ENCODE results near the gene DNER. TPM values are rescaled to one million over a fixed set of nuclear protein-coding genes. Genes with fewer than 3 reads are reported as not detected.

Gene DNER
- total RNA-seq, 2 experiments from 2014 or later: not detected

- ATAC-seq (peak; percentile 61), DNase-seq (peak; percentile 55)
- no peaks in the 10 kb centered on the region for H3K4me1 Mint-ChIP-seq (ENCODE audit: low read depth)
- TF ChIP-seq, protein P1, sequence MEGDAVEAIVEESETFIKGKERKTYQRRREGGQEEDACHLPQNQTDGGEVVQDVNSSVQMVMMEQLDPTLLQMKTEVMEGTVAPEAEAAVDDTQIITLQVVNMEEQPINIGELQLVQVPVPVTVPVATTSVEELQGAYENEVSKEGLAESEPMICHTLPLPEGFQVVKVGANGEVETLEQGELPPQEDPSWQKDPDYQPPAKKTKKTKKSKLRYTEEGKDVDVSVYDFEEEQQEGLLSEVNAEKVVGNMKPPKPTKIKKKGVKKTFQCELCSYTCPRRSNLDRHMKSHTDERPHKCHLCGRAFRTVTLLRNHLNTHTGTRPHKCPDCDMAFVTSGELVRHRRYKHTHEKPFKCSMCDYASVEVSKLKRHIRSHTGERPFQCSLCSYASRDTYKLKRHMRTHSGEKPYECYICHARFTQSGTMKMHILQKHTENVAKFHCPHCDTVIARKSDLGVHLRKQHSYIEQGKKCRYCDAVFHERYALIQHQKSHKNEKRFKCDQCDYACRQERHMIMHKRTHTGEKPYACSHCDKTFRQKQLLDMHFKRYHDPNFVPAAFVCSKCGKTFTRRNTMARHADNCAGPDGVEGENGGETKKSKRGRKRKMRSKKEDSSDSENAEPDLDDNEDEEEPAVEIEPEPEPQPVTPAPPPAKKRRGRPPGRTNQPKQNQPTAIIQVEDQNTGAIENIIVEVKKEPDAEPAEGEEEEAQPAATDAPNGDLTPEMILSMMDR (IDR thresholded peaks at IDR 0.05): peak; percentile 63
- H3K36me3 Mint-ChIP-seq (ENCODE audit: low read depth): no peaks in the 10 kb centered on the region
- ChIA-PET CTCF (interaction anchor here (1.0 to 2.0 kb wide), 4 partner anchors 10 to 1696 kb away, joined by 3 to 10 read pairs (median 6); no protein-coding TSS in a partner anchor), POLR2A (interaction anchor here (0.5 kb wide), 1 partner anchor 49 kb away, joined by 3 read pairs; no protein-coding TSS in a partner anchor)
- H3K9me3 Mint-ChIP-seq: no peaks in the 10 kb centered on the region
- peaks cover 15% of the 10 kb centered on the region for H3K27me3 Mint-ChIP-seq
- H3K4me3 Mint-ChIP-seq: no peak overlapping the region
- H3K27ac Mint-ChIP-seq: no peak overlapping the region
- intact Hi-C loops (cut with micrococcal nuclease): no loop called here
These were observed 127.3 kb downstream of the DNER start for GRCh38 chr2:229586746-229587705.

DNA sequence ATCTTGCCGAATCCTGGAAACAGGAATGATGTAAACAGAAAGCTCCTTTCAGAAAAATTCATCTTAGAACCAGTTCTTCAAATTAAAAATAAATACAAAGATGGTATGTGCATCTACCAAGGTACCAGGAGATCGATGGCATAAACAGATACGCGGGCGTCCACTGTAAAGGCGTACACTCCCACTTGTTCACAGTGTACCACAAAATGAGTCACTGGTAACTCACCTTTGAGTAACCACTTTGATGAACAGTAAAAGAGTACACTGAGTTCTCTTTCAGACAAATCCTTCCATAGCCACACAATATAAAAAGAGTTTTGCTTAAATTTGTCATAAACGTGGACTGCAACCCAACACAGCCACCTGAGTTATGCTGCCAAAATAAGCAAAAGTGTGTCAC is 128.3 kb downstream of the DNER start:
- Mint-ChIP-seq H3K4me1 (ENCODE audit: low read depth) (no peaks in the 10 kb centered on the region), H3K9me3 (no peaks in the 10 kb centered on the region), H3K27ac (no peak overlapping the region), H3K4me3 (no peak overlapping the region), H3K36me3 (ENCODE audit: low read depth) (no peaks in the 10 kb centered on the region), H3K27me3 (peaks cover 18% of the 10 kb centered on the region)
- no peak for ATAC-seq
- CTCF ChIA-PET: interaction anchor here (1.6 to 2.0 kb wide), 2 partner anchors 11 to 1695 kb away, joined by 6 to 10 read pairs; no protein-coding TSS in a partner anchor
- TF ChIP-seq, protein P1 (IDR thresholded peaks at IDR 0.05): no peak
- POLR2A ChIA-PET: no interaction called here
- no peak for DNase-seq
- intact Hi-C loops (cut with micrococcal nuclease): no loop called here

DNA sequence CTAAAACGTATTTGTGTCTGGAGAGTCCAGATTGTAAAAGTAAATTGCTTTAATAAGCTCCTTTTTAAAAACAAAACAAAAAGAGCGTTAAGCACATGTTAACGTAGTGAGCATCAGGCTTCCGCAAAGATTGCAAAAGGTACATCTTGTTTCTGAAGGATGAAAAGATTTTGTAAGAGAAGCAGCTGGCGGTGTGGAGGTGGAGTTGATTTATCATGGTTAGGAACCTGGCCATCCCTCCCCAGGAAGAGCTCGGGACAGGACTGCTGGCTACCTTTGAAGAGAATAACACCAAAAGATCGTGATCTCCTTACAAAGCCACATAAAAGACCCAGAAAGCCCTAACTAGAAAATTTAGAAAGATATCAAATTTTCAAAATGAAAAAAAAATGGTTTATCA is 132.2 kb downstream of the DNER start:
- TF ChIP-seq, protein P1 (IDR thresholded peaks at IDR 0.05): no peak
- H3K27ac Mint-ChIP-seq: no peak overlapping the region
- peaks cover 29% of the 10 kb centered on the region for H3K27me3 Mint-ChIP-seq
- H3K36me3 Mint-ChIP-seq (ENCODE audit: low read depth): no peaks in the 10 kb centered on the region
- CTCF ChIA-PET: no interaction called here
- H3K4me3 Mint-ChIP-seq: no peak overlapping the region
- POLR2A ChIA-PET: no interaction called here
- ATAC-seq (no peak), DNase-seq (no peak)
- no peaks in the 10 kb centered on the region for H3K9me3 Mint-ChIP-seq
- H3K4me1 Mint-ChIP-seq (ENCODE audit: low read depth): no peaks in the 10 kb centered on the region
- intact Hi-C loops (cut with micrococcal nuclease): no loop called here

- intact Hi-C loops (cut with micrococcal nuclease): no loop called here
- Mint-ChIP-seq H3K4me1 (ENCODE audit: low read depth) (no peaks in the 10 kb centered on the region), H3K4me3 (no peak overlapping the region), H3K27me3 (peaks cover 24% of the 10 kb centered on the region), H3K27ac (no peak overlapping the region), H3K36me3 (ENCODE audit: low read depth) (no peaks in the 10 kb centered on the region), H3K9me3 (no peaks in the 10 kb centered on the region)
- DNase-seq (no peak), ATAC-seq (no peak)
- ChIA-PET POLR2A (no interaction called here), CTCF (no interaction called here)
- TF ChIP-seq, protein P1 (IDR thresholded peaks at IDR 0.05): no peak
These were observed 136.1 kb downstream of the DNER start for GRCh38 chr2:229578052-229578846.

Data from activated CD8-positive, alpha-beta T cell treated with anti-CD3 and anti-CD28 coated beads for 36 hours (primary cell).